Suppressor macrophage (primary cell): Measurements from ENCODE around the gene FER1L5.

Source experiments
- DNase-seq, 4 experiments: peaks; one replicate each; pipeline ENCODE4 v3.0.0-alpha.2; 2020 to 2022

Gene FER1L5

GRCh38 chr2:96751800-96752199 lies 109.2 kb downstream of the FER1L5 start:
- DNase-seq: no peak

- DNase-seq: no peak
Observed at GRCh38 chr2:96753661-96754282, 111.2 kb downstream of the FER1L5 start.

GRCh38 chr2:96754317-96754716 lies 111.8 kb downstream of the FER1L5 start:
- DNase-seq: no peak
